ENCODE measurements around the gene YTHDF1. TPM values are rescaled to one million over a fixed set of nuclear protein-coding genes. Genes with fewer than 3 reads are reported as not detected.

YTHDF1 gene
- total RNA-seq, 2 donors from 2014 or later: 64.9 to 73.2 TPM

- Mint-ChIP-seq H3K4me3 (no peak overlapping the region), H3K9me3 (no peaks in the 10 kb centered on the region), H3K36me3 (ENCODE audit: low read depth) (peaks cover 30% of the 10 kb centered on the region), H3K4me1 (peaks cover 4% of the 10 kb centered on the region), H3K27ac (no peak overlapping the region), H3K27me3 (ENCODE audit: insufficient read depth) (no peaks in the 10 kb centered on the region)
- no peak for DNase-seq
- H3K27ac ChIP-seq (ENCODE audit: low read depth, low read length): no peak overlapping the region
- 94 to 96% methylated on average over 19 to 21 of the region's 21 CpGs for WGBS, 2 experiments (ENCODE audit: insufficient coverage in 1 of 2, insufficient read length in 1 of 2)
- H3K9me3 ChIP-seq (ENCODE audit: control insufficient read depth, low read length): no peaks in the 10 kb centered on the region
- no peak overlapping the region for H3K4me3 ChIP-seq (ENCODE audit: low read length)
- no peak for TF ChIP-seq CTCF (conservative IDR thresholded peaks at IDR 0.05)
- no peaks in the 10 kb centered on the region for H3K27me3 ChIP-seq (ENCODE audit: control insufficient read depth, insufficient read depth, low read length, poor library complexity, severe bottlenecking)
- no peaks in the 10 kb centered on the region for H3K4me1 ChIP-seq (ENCODE audit: control insufficient read depth, insufficient read depth, low read length)
- H3K9ac ChIP-seq (ENCODE audit: extremely low read depth, low read length, poor library complexity, severe bottlenecking): no peak overlapping the region
- H3K36me3 ChIP-seq (ENCODE audit: control insufficient read depth, insufficient read depth, low read length): peaks cover 39% of the 10 kb centered on the region
These were observed 23.2 kb downstream of the YTHDF1 start for GRCh38 chr20:63192721-63193120.

GRCh38 chr20:63191400-63191799 is 24.5 kb downstream of the YTHDF1 start:
- Histone ChIP-seq H3K9ac (ENCODE audit: extremely low read depth, low read length, poor library complexity, severe bottlenecking) (no peak overlapping the region), H3K36me3 (ENCODE audit: control insufficient read depth, insufficient read depth, low read length) (peaks cover 25% of the 10 kb centered on the region)

GRCh38 chr20:63190828-63191227 is 25.1 kb downstream of the YTHDF1 start:
- Mint-ChIP-seq H3K9me3 (no peaks in the 10 kb centered on the region), H3K27ac (no peak overlapping the region), H3K36me3 (ENCODE audit: low read depth) (peaks cover 13% of the 10 kb centered on the region), H3K27me3 (ENCODE audit: insufficient read depth) (no peaks in the 10 kb centered on the region), H3K4me1 (peaks cover 4% of the 10 kb centered on the region), H3K4me3 (no peak overlapping the region)
- no peak for TF ChIP-seq CTCF (conservative IDR thresholded peaks at IDR 0.05)
- Histone ChIP-seq H3K36me3 (ENCODE audit: control insufficient read depth, insufficient read depth, low read length) (peaks cover 20% of the 10 kb centered on the region), H3K27me3 (ENCODE audit: control insufficient read depth, insufficient read depth, low read length, poor library complexity, severe bottlenecking) (no peaks in the 10 kb centered on the region), H3K4me1 (ENCODE audit: control insufficient read depth, insufficient read depth, low read length) (no peaks in the 10 kb centered on the region), H3K4me3 (ENCODE audit: low read length) (no peak overlapping the region), H3K9me3 (ENCODE audit: control insufficient read depth, low read length) (no peaks in the 10 kb centered on the region), H3K9ac (ENCODE audit: extremely low read depth, low read length, poor library complexity, severe bottlenecking) (no peak overlapping the region), H3K27ac (ENCODE audit: low read depth, low read length) (no peak overlapping the region)
- WGBS, 2 experiments (ENCODE audit: insufficient coverage in 1 of 2, insufficient read length in 1 of 2): 93% methylated on average over 19 to 20 of the region's 20 CpGs
- DNase-seq: no peak

More at GRCh38 chr20:63191400-63191799, 24.5 kb downstream of the YTHDF1 start:
- no peaks in the 10 kb centered on the region for H3K4me1 ChIP-seq (ENCODE audit: control insufficient read depth, insufficient read depth, low read length)
- whole genome bisulfite sequencing, 2 experiments (ENCODE audit: insufficient coverage in 1 of 2, insufficient read length in 1 of 2): 91 to 92% methylated on average over 13 to 14 of the region's 14 CpGs
- H3K9me3 Mint-ChIP-seq: no peaks in the 10 kb centered on the region
- no peak overlapping the region for H3K4me3 ChIP-seq (ENCODE audit: low read length)
- H3K4me1 Mint-ChIP-seq: peaks cover 4% of the 10 kb centered on the region
- DNase-seq: no peak
- H3K27me3 ChIP-seq (ENCODE audit: control insufficient read depth, insufficient read depth, low read length, poor library complexity, severe bottlenecking): no peaks in the 10 kb centered on the region
- TF ChIP-seq CTCF (conservative IDR thresholded peaks at IDR 0.05): no peak
- H3K27ac ChIP-seq (ENCODE audit: low read depth, low read length): no peak overlapping the region
- H3K4me3 Mint-ChIP-seq: no peak overlapping the region
- H3K27ac Mint-ChIP-seq: no peak overlapping the region
- H3K36me3 Mint-ChIP-seq (ENCODE audit: low read depth): peaks cover 19% of the 10 kb centered on the region
- no peaks in the 10 kb centered on the region for H3K27me3 Mint-ChIP-seq (ENCODE audit: insufficient read depth)
- no peaks in the 10 kb centered on the region for H3K9me3 ChIP-seq (ENCODE audit: control insufficient read depth, low read length)
